Heart left ventricle (tissue), 13 donors: Measurements from ENCODE around the gene NDOR1.

Source experiments
- POLR2A ChIP-seq, 2 donors: fragments of 450-650 bp; IDR thresholded peaks; one replicate each; pipeline ENCODE4 v1.6.1; 2017; ENCODE audit warnings: antibody characterized with exemption in 2 of 2, mild to moderate bottlenecking in 2 of 2, moderate library complexity in 2 of 2
- TF ChIP-seq, protein P1 (sequence below), 12 donors: fragments of 200-600 bp; sonication (generic) in 4 of 12; IDR thresholded peaks; one replicate each; pipeline versions ENCODE4 v1.5.0 to v1.8.0; 2018 to 2022; ENCODE audit warnings: antibody characterized with exemption in 12 of 12, mild to moderate bottlenecking in 5 of 12
- donor health status: ischemic (EF 13 %, LVEDD 7.1; RV severe dilation, severe dysfunction).
- donor health status: DM: no; HTN: yes; CAD: no.
- donor health status: DM: no; HTN: no; CAD: no.
- donor health status: ischemic (EF 25% LVEDD 6.9; RV normal size, moderate dysfunction).
- donor health status: ischemic (EF 25% LVEDD 5.7; RV mildly dilated, moderate dysfunction).
- donor health status: ischemic (EF 35%, LVEDD 5.7; RV mildly dilated, moderate dysfunction).
- donor health status: nonischemic (EF 11% LVEDD 7.7; RV severe dilation, severe dysfunction).
- donor health status: DM: yes; HTN: yes; CAD: no.
- donor health status: PGD.
- donor health status: ischemic (EF 29% LVEDD 5.4; RV normal size, mild dysfunction).
- donor health status: nonischemic (EF 23%, LVEDD 6.1; RV moderate dilation, normal function).

GRCh38 chr9:137167277-137167746, 38.2 kb upstream of the NDOR1 start:
- TF ChIP-seq, protein P1, sequence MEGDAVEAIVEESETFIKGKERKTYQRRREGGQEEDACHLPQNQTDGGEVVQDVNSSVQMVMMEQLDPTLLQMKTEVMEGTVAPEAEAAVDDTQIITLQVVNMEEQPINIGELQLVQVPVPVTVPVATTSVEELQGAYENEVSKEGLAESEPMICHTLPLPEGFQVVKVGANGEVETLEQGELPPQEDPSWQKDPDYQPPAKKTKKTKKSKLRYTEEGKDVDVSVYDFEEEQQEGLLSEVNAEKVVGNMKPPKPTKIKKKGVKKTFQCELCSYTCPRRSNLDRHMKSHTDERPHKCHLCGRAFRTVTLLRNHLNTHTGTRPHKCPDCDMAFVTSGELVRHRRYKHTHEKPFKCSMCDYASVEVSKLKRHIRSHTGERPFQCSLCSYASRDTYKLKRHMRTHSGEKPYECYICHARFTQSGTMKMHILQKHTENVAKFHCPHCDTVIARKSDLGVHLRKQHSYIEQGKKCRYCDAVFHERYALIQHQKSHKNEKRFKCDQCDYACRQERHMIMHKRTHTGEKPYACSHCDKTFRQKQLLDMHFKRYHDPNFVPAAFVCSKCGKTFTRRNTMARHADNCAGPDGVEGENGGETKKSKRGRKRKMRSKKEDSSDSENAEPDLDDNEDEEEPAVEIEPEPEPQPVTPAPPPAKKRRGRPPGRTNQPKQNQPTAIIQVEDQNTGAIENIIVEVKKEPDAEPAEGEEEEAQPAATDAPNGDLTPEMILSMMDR (IDR thresholded peaks at IDR 0.05): no peak
- no peak for TF ChIP-seq POLR2A (IDR thresholded peaks at IDR 0.05)
